Esophagus squamous epithelium (tissue), 4 donors: Measurements from ENCODE around the gene TMOD1.

ENCODE experiments used
- CTCF ChIP-seq, 6 experiments: fragments of 450-650 bp in 4 of 6; fragments of 200-600 bp in 2 of 6; sonication (generic) in 2 of 6; IDR thresholded peaks; one replicate each; pipeline ENCODE4 v1.5.1; 2016 to 2019; ENCODE audit warnings: antibody characterized with exemption in 6 of 6, mild to moderate bottlenecking in 4 of 6, moderate library complexity in 4 of 6
- POLR2A ChIP-seq, 4 donors: fragments of 450-650 bp; IDR thresholded peaks; one replicate each; pipeline ENCODE4 v1.6.1; 2017; ENCODE audit warnings: antibody characterized with exemption in 4 of 4, mild to moderate bottlenecking in 4 of 4, moderate library complexity in 3 of 4

- TF ChIP-seq POLR2A (IDR thresholded peaks at IDR 0.05): no peak
- no peak for TF ChIP-seq CTCF (IDR thresholded peaks at IDR 0.05)
These were observed 20.7 kb upstream of the TMOD1 start for GRCh38 chr9:97480749-97481148.
